Measurements from ENCODE around the gene CASP3. TPM values are rescaled to one million over a fixed set of nuclear protein-coding genes. Genes with fewer than 3 reads are reported as not detected.

CASP3 gene
- polyA plus RNA-seq (2013, experiment 1 of 2), result 21.2 TPM
- 21.7 TPM for polyA plus RNA-seq (2013, experiment 2 of 2)

- DNase-seq (ENCODE audit: low spot score), result peak; percentile 95
- WGBS, 2 donors (ENCODE audit: extremely low coverage in 2 of 2, insufficient read length in 2 of 2, insufficient replicate concordance in 1 of 2), result no CpG with 5 or more reads among the region's 90 CpGs
Measured at GRCh38 chr4:184649026-184649970, at the start of gene CASP3, which contains the start of gene PRIMPOL. Gene CASP3 (minus strand): TSS chr4:184649447. CDS start chr4:184638453, 10,994 bp downstream. Gene PRIMPOL (plus strand): TSS chr4:184649738. CDS start chr4:184657141, 7,403 bp downstream.

DNA sequence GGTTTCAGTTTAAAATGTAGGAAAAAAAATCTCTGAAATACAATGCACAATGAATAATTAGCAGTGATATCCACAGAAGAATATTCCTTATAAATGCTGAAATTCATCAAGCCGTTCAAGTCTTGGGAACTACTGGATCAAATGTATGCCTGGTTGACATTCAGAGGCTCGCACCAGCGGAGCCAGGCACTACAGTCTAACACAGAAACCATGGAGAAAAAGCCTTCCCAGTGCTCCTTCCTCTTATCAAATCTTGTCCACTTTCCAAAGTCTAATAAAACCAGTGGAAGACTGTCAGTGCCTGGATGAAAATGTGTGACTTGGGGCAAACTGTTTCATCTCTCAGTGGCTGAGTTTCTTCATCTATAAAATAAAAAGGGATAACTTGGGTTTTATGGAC, 48.7 kb upstream of the CASP3 start:
- Histone ChIP-seq H2AFZ (ENCODE audit: low read length) (no peak overlapping the region), H3K27me3 (ENCODE audit: control insufficient read depth in 3 of 3, insufficient read depth in 3 of 3, low read depth in 1 of 3, low read length in 3 of 3) (no peaks in the 10 kb centered on the region), H2AK5ac (ENCODE audit: low read depth, low read length) (no peak overlapping the region), H3K14ac (ENCODE audit: low read length) (no peak overlapping the region), H3K23ac (ENCODE audit: low read depth, low read length, poor library complexity) (no peak overlapping the region), H2BK12ac (ENCODE audit: low read length) (no peak overlapping the region), H2BK120ac (ENCODE audit: low read depth, low read length) (no peak overlapping the region), H3K36me3 (replicated peaks in 1 of 2; ENCODE audit: control insufficient read depth in 2 of 2, insufficient read depth in 2 of 2, low read length in 2 of 2) (peaks cover 26 to 95% of the 10 kb centered on the region in 2 donors), H3K27ac (replicated peaks; ENCODE audit: low read length) (no peak overlapping the region), H2BK15ac (ENCODE audit: low read length) (no peak overlapping the region), H2BK5ac (ENCODE audit: low read length) (no peak overlapping the region), H3K9ac (ENCODE audit: low read depth, low read length, poor library complexity) (no peak overlapping the region), H3K4me3 (ENCODE audit: low read length in 2 of 2) (no peak overlapping the region), H3K9me3 (replicated peaks in 1 of 2; ENCODE audit: control insufficient read depth in 2 of 2, insufficient read depth in 1 of 2, low read depth in 1 of 2, low read length in 2 of 2) (no peaks in the 10 kb centered on the region), H3K4me2 (ENCODE audit: insufficient read depth, low read length, poor library complexity, severe bottlenecking) (no peak overlapping the region), H4K91ac (ENCODE audit: low read depth, low read length, poor library complexity) (no peak overlapping the region), H4K8ac (ENCODE audit: low read depth, low read length) (no peak overlapping the region), H3K4me1 (ENCODE audit: control insufficient read depth in 2 of 2, insufficient read depth in 1 of 2, low read depth in 1 of 2, low read length in 2 of 2) (no peaks in the 10 kb centered on the region), H3K79me1 (ENCODE audit: low read depth, low read length) (no peaks in the 10 kb centered on the region), H3K18ac (ENCODE audit: low read length) (no peak overlapping the region), H3K4ac (ENCODE audit: low read length) (no peak overlapping the region)
- no peak for DNase-seq (ENCODE audit: low spot score)
- no CpG with 5 or more reads among the region's 3 CpGs for WGBS, 2 donors (ENCODE audit: extremely low coverage in 2 of 2, insufficient read length in 2 of 2, insufficient replicate concordance in 1 of 2)

More at GRCh38 chr4:184649026-184649970, at the start of gene CASP3, which contains the start of gene PRIMPOL:
- peak within 1 kb of the TSS; percentile 94 for H2AFZ ChIP-seq (ENCODE audit: low read length)
- no peaks in the 10 kb centered on the region for H3K79me1 ChIP-seq (ENCODE audit: low read depth, low read length)
- peak within 1 kb of the TSS; percentile 91 for H3K14ac ChIP-seq (ENCODE audit: low read length)
- peak within 1 kb of the TSS; percentile 83 for H4K8ac ChIP-seq (ENCODE audit: low read depth, low read length)
- peak within 1 kb of the TSS; percentile 90 for H3K4me2 ChIP-seq (ENCODE audit: insufficient read depth, low read length, poor library complexity, severe bottlenecking)
- peaks cover 10 to 11% of the 10 kb centered on the region in 2 donors for H3K4me1 ChIP-seq (ENCODE audit: control insufficient read depth in 2 of 2, insufficient read depth in 1 of 2, low read depth in 1 of 2, low read length in 2 of 2)
- peak within 1 kb of the TSS; percentile 88 for H2BK5ac ChIP-seq (ENCODE audit: low read length)
- peaks cover 0 to 16% of the 10 kb centered on the region in 2 donors for H3K36me3 ChIP-seq (replicated peaks in 1 of 2; ENCODE audit: control insufficient read depth in 2 of 2, insufficient read depth in 2 of 2, low read length in 2 of 2)
- peak within 1 kb of the TSS; percentile 36 for H2BK120ac ChIP-seq (ENCODE audit: low read depth, low read length)
- H3K18ac ChIP-seq (ENCODE audit: low read length), result peak within 1 kb of the TSS; percentile 92
- H3K9ac ChIP-seq (ENCODE audit: low read depth, low read length, poor library complexity), result peak within 1 kb of the TSS; percentile 98
- H2BK12ac ChIP-seq (ENCODE audit: low read length), result no peak within 1 kb of the TSS
- peak within 1 kb of the TSS; percentile 79 for H2BK15ac ChIP-seq (ENCODE audit: low read length)
- no peak within 1 kb of the TSS for H3K4ac ChIP-seq (ENCODE audit: low read length)
- H2AK5ac ChIP-seq (ENCODE audit: low read depth, low read length), result peak within 1 kb of the TSS; percentile 60
- no peak within 1 kb of the TSS for H4K91ac ChIP-seq (ENCODE audit: low read depth, low read length, poor library complexity)
- H3K9me3 ChIP-seq (replicated peaks in 1 of 2; ENCODE audit: control insufficient read depth in 2 of 2, insufficient read depth in 1 of 2, low read depth in 1 of 2, low read length in 2 of 2), result no peaks in the 10 kb centered on the region
- H3K27ac ChIP-seq (replicated peaks; ENCODE audit: low read length), result peak within 1 kb of the TSS; percentile 82
- no peaks in the 10 kb centered on the region for H3K27me3 ChIP-seq (ENCODE audit: control insufficient read depth in 3 of 3, insufficient read depth in 3 of 3, low read depth in 1 of 3, low read length in 3 of 3)
- peak within 1 kb of the TSS; percentile 99 for H3K23ac ChIP-seq (ENCODE audit: low read depth, low read length, poor library complexity)
- H3K4me3 ChIP-seq (ENCODE audit: low read length in 2 of 2), result peak within 1 kb of the TSS; percentile 71 to 98

- Histone ChIP-seq H3K14ac (ENCODE audit: low read length) (no peak overlapping the region), H4K91ac (ENCODE audit: low read depth, low read length, poor library complexity) (no peak overlapping the region), H3K18ac (ENCODE audit: low read length) (no peak overlapping the region), H3K4me3 (ENCODE audit: low read length in 2 of 2) (no peak overlapping the region), H3K27ac (replicated peaks; ENCODE audit: low read length) (no peak overlapping the region), H3K9ac (ENCODE audit: low read depth, low read length, poor library complexity) (no peak overlapping the region), H3K4me2 (ENCODE audit: insufficient read depth, low read length, poor library complexity, severe bottlenecking) (no peak overlapping the region), H3K9me3 (replicated peaks in 1 of 2; ENCODE audit: control insufficient read depth in 2 of 2, insufficient read depth in 1 of 2, low read depth in 1 of 2, low read length in 2 of 2) (no peaks in the 10 kb centered on the region), H2AK5ac (ENCODE audit: low read depth, low read length) (no peak overlapping the region), H3K4me1 (ENCODE audit: control insufficient read depth in 2 of 2, insufficient read depth in 1 of 2, low read depth in 1 of 2, low read length in 2 of 2) (no peaks in the 10 kb centered on the region), H4K8ac (ENCODE audit: low read depth, low read length) (no peak overlapping the region), H2BK120ac (ENCODE audit: low read depth, low read length) (no peak overlapping the region), H2AFZ (ENCODE audit: low read length) (no peak overlapping the region), H3K27me3 (ENCODE audit: control insufficient read depth in 3 of 3, insufficient read depth in 3 of 3, low read depth in 1 of 3, low read length in 3 of 3) (no peaks in the 10 kb centered on the region), H2BK15ac (ENCODE audit: low read length) (no peak overlapping the region), H3K23ac (ENCODE audit: low read depth, low read length, poor library complexity) (no peak overlapping the region), H3K4ac (ENCODE audit: low read length) (no peak overlapping the region), H3K36me3 (replicated peaks in 1 of 2; ENCODE audit: control insufficient read depth in 2 of 2, insufficient read depth in 2 of 2, low read length in 2 of 2) (peaks cover 15 to 94% of the 10 kb centered on the region in 2 donors), H3K79me1 (ENCODE audit: low read depth, low read length) (no peaks in the 10 kb centered on the region), H2BK12ac (ENCODE audit: low read length) (no peak overlapping the region), H2BK5ac (ENCODE audit: low read length) (no peak overlapping the region)
- DNase-seq (ENCODE audit: low spot score), result no peak
- no CpG with 5 or more reads among the region's 3 CpGs for WGBS, 2 donors (ENCODE audit: extremely low coverage in 2 of 2, insufficient read length in 2 of 2, insufficient replicate concordance in 1 of 2)
Measured at GRCh38 chr4:184695178-184695896, 46.1 kb upstream of the CASP3 start.

All from neuronal stem cell (in vitro differentiated cells).